Panc1 (cell line): ENCODE results near the gene MYH1.

Experiments used
- CTCF ChIP-seq: fragments of 450-650 bp; IDR thresholded peaks from 2 replicates; pipeline ENCODE4 v1.5.1; 2017; ENCODE audit warnings: mild to moderate bottlenecking
- REST ChIP-seq, 2 experiments: IDR thresholded peaks; 2 replicates each; pipeline ENCODE4 v1.6.1; 2011 to 2012; ENCODE audit warnings: low read depth in 2 of 2, control low read depth in 1 of 2, low read length in 1 of 2, mild to moderate bottlenecking in 1 of 2, moderate library complexity in 1 of 2; ENCODE audit not compliant: insufficient read depth in 1 of 2

- TF ChIP-seq CTCF = no peak
- no peak for TF ChIP-seq REST (IDR thresholded peaks at IDR 0.05; ENCODE audit: insufficient read depth in 1 of 2, low read depth in 2 of 2, low read length in 1 of 2)
These were observed 36.1 kb downstream of the MYH1 start for GRCh38 chr17:10482252-10482651.
